Fibroblast of skin of right biceps (primary cell): ENCODE data around the gene PPP1R2.
"Not testable (repeated sequence)": the region's sequence is repeated elsewhere in the genome, so short reads cannot be mapped to it uniquely, and the experiment has no call there.

Experiments used
- DNase-seq: peaks from one replicate; pipeline ENCODE4 v3.0.0-alpha.2; 2013

The PPP1R2 gene

DNA sequence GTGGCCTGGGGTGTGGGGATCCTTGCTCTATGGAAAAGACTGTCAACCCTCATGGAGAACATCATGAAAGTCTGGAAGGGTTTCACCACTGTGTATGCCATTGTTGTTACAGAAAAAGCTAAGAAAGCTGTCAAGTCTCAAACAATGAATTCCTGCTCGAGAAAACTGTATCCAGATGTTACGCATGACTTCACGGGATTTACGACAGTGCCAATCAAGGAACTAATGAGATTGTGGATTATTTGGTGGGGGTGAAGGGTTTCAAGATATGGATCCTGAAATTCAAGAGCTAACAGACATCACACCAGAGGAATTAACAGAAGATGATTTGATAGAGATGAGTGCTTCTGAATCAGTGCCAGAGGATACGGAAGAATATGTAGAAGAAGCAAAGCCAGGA is 7.8 kb downstream of the PPP1R2 start:
- no peak for DNase-seq

DNA sequence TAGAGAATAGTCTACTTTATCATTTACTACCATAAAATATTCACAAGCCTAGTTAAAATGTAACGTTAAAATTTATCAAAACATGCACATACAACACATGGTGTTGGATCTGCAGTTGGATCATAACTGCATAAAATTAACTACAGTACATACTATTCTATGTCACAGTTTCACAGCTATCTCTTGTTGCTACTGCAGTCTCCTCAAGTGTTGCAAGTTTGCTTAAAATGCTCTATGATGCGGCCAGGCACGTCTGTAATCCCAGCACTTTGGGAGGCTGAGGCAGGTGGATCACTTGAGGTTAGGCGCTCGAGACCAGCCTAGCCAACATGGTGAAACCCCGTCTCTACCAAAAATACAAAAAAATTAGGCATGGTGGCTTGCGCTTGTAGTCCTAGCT is 10.3 kb downstream of the PPP1R2 start:
- no peak for DNase-seq

DNA sequence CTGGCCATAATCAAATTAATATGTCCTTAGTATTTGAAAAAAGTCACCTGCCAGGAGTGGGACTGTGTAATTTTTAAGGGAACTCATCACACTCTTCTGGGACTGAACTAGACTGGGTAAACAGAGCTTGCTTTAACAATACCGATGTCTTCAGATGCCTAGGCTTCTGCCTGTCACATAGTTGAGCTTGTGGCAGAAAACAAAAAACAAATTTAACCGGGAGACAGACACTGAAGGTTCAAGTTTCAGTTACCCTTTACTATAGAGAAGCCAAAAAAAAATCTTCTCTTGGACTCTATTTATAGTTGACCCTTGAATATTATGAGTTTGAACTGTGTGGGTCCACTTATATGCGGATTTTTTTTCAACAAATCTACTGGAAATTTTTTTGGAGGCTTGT is 10.8 kb downstream of the PPP1R2 start:
- DNase-seq: no peak

DNA sequence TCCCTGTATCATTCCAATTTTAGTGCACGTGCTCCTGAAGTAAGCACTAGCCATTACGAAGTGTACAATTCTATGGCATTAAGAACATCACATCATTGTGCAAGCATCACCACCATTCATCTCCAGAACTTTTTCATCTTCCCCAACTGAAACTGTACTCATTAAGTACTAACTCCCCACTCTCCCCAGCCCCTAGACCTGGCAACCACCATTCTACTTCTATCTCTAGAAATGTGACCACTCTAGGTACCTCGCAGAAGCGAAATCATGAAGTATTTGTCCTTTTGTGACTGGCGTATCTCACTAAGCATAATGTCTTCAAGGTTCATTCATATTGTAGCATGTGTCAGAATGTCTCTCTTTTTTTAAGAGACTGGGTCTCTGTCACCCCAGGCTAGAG is 11.4 kb downstream of the PPP1R2 start:
- DNase-seq: no peak

DNA sequence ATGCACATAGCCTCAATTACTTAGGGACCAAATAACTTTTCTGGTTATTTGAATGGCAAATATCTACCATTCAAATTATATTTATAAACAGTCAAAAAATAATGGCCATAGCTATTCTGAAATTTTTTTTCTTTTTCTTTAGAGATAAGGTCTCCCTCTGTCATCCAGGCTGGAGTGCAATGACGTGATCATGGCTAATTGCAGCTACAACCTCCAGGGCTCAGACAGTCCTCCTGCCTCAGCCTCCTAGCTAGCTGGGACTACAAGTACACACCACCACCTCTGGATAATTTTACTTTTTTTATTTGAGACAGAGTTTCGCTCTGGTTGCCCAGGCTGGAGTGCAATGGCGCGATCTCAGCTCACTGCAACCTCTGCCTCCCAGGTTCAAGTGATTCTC is 16.6 kb downstream of the PPP1R2 start:
- no peak for DNase-seq

DNA sequence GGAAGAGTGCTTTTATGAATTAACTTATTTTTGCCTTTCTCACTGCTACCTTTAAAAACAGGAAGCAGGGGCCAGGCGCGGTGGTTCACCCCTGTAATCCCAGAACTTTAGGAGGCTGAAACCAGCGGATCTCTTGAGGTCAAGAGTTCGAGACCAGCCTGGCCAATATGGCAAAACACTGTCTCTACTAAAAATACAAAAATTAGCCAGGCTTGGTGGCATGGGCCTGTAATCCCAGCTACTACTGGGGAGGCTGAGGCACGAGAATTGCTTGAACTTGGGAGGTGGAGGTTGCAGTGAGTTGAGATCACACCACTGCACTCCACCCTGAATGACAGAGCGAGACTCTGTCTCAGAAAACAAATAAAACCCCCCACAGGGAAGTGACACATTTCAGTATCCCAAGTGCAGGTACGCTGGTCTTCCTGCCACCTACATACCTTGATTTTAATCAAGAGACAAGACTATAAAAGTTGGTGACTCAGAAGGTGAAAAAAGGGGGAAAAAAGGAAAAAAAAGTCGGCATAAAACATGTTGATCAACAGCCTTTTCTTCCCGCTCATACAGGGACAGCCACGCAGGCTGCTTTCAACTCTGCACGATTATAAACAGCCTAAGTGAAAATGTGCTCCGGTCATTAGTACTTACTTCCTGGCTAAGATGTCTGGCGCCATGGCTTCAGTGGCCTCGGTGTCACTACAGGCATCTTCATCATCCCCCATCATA is 18.8 kb downstream of the PPP1R2 start:
- DNase-seq: no peak

DNA sequence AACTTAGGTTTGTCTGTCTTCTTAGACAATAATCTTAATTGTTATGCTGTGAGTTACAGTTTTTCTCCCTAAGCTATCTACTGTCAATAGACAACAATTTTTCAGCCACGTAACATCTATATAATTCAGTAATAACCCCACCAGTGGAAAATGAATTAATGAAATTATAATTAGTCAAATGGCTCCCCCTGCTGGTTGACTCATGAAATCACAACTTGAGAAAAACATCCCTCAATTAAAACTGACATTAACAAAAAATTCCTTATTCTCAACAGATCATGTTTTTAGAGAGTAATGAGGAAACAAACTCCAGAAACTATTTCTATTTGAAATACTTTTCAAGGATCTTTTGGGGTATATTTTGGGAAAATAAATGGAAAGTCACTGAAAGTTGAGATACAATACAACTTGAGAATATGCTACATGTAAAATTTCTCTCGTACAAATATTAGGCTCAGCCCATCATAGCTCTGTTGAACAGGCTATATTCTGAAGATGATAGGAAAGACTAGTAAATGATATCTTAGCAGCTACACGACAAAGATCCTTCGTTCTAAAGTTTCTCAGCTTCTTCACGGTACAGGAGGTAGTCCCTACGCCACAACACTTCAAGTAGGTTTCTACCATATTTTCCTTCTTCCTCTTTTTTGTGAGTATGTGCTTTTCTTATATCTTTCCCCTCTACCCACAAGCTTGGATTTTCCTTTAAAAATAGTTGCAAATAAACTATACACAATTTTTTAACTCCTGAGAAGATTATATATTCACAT is 20.7 kb downstream of the PPP1R2 start:
- peak; percentile 27 for DNase-seq

DNA sequence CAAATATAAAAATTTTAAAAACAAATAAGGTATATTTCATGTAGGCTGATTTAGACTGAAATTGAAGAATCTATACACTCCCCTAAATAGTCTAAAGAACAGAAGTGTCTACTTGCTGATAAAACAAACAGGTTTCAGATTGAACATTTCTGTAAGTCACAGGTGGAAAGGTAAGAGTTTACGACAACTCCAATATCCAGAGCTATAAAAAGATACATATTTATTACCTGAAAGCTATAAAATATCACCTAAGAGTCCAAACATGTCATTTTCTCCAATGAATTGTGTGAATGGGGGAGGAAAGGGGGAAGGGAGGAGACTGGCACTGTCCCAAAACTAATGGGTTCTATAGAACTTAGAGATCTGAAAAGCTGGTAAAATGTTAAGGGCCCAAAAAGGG is 26.1 kb downstream of the PPP1R2 start:
- no peak for DNase-seq

DNA sequence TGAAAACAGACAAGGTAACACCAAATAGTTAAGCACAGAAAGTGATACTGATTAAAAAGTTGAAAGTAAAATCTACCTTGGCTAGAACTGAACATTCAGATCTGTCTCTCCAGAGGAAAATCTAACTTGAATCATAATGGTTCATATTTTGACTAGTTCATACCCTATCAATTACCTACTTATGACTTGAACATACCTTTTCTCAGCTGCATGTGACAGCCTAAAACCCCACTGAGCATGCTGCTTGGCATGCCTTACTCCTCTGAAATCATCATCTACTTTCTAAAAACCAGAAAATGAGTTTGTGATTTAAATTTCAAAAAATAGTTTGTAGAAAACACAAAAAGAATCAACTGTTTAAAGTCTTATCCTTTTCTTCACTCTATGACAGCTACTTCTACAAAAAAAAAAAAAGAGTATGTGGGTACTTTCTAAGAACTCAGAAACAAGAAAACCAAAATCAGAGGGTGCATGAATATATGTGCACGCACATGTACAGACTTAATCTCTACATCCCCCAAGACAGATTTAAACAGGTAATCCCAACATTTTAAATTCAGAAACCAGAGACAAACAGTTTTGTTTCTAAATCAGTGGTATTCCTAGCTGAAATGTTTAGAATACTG is 28.4 kb downstream of the PPP1R2 start:
- DNase-seq: not testable (repeated sequence)

DNA sequence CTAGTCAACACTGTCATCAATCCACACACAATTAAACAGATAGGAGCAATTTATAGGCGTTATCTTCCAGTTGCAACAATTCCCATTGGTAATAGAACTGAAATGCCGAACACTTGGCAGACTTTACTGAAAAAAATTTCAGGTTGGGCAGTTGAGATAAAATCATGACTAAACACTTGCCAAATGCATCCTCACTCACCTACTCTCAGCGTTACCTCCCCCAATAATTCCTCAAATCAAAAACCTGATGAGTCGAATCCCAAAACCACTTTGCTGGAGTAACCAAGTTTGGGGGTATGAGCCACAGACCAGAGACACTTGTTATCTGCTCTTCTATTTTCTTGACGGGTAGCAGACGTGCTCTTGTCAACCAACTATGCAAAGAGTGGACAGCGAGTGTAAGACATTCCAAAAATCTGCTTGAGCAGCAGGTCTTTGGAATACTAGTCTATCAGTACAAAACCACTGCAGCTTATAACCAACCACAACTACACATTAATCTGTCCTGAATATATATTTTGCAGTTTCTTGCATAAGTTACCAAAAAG is 30.3 kb downstream of the PPP1R2 start:
- DNase-seq: no peak

DNA sequence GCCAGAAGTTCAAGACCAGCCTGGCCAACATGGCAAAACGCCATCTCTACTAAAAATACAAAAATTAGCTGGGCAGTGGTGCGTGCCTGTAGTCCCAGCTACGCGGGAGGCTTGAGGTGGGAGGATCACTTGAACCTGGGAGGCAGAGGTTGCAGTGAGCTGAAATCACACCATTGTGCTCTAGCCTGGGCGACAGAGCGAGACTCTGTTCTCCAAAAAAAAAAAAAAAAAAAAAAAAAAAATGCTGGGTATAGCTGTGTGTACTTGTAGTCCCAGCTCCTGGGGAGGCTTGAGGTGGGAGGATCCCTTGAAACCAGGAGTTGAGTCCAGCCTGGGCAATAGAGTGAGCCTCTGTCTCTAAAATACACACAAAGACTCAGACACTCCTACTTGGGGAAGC is 32.0 kb downstream of the PPP1R2 start:
- no peak for DNase-seq

DNA sequence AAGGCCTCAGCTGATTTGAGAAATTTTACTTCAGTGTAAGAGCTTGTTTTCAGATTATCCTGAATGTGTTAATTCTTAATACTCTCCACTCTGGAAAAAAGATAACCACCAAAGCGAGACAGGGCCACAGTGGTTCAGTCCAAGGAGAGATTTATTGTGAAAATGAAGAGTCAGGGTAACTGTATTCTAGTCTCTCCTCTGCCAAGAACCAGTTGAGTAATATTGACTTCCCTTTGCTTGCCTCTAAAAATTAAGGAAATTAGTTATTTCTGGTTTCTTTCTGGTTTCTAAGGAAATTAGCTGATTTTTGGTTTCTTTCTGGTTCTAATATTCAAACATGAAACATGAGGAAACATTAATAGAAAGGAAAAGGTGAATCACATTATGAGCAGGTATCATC is 34.9 kb downstream of the PPP1R2 start:
- DNase-seq: no peak

DNA sequence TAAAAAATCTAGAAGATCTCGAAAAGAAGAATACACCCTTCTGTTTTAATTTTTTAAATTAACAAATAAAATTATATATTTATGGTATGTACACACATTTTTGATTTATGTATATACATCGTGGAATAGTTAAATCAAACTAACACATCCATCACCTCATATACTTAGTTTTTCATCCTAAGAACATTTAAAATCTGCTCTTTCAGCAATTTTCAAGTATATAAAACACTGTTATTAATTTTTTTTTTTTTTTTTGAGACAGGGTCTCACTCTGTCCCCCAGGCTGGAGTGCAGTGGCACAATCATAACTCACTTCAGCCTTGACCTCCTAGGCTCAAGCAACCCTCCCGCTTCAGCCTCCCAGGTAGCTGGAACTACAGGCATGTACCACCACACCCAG is 67.5 kb downstream of the PPP1R2 start:
- DNase-seq: no peak

DNA sequence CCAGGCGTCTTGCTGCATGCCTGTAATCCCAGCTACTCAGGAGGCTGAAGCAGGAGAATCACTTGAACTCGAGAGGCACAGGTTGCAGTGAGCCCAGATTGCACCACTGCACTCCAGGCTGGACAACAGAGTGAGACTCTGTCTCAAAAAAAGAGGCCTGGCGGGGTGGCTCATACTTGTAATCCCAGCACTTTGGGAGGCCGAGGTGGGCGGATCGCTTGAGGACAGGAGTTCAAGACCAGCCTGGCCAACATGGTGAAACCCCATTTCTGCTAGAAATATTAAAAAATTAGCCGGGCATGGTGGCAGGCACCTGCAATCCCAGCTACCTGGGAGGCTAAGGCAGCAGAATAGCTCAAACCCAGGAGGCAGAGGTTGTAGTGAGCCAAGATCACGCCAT is 68.0 kb downstream of the PPP1R2 start:
- DNase-seq: not testable (repeated sequence)

DNA sequence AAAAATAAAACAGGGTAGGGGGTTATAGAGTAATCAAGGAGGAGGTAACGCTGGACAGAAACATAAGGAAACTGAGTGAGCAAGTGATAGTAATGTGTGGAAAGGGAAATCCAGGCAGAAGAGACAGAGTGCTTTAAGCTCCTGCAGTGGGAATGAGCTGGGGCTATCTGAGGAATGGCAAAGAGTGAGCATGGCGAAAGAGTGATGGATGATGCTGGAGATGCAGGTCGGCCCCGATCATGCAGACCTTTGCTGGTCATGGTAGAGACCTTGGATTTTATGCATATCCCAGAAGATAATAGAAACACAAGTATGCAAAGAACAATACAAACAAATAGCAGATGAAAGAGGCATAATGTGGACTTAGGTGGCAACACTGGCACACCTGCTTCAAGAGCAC is 74.3 kb downstream of the PPP1R2 start:
- DNase-seq: no peak

DNA sequence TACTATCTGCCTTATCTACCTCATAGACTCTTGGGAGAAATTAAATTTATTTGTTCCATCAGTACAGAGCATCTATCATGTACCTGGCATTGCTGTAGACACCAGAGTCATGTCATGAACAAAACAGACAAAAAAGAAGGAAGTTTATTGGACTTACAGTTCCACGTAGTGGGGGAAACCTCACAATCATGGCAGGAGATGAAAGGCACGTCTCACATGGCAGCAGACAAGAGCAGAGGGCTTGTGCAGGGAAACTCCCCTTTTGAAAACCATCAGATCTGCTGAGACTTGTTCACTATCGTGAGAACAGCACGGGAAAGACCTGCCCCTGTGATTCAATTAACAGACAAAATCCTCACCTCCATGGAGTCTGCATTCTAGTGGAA is 74.7 kb downstream of the PPP1R2 start:
- no peak for DNase-seq

DNA sequence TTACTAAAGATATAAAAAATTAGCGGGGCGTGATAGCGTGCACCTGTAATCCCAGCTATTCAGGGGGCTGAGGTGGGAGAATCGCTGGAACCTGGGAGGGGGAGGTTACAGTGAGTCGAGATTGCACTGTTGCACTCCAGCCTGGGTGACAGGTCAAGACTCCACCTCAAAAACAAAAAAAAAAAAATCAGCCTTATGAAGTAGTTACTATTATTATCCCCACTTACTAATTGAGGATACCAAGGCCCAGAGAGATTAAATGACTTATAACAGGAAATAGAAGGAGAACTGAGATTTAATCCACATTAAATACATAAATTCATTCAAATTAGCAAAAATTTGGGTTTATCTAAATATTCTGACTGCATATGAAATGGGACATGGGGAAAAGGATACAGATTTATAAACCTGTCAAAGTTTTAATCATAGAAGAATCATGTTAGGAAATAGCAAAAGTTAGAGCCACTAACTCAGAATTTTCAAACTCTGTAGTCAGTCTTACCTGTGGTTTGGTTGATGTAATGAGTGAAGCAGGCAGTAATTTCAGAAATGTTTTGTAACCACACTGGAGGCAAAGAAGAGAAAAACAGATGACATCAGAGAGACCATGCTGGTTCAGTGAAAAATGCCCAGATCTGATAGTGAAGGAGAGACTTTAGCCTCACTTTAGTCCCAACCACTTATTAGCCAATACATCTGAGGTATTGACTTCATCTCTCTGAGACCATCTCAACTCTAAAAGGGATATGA is 75.3 kb downstream of the PPP1R2 start:
- DNase-seq: peak; percentile 60

DNA sequence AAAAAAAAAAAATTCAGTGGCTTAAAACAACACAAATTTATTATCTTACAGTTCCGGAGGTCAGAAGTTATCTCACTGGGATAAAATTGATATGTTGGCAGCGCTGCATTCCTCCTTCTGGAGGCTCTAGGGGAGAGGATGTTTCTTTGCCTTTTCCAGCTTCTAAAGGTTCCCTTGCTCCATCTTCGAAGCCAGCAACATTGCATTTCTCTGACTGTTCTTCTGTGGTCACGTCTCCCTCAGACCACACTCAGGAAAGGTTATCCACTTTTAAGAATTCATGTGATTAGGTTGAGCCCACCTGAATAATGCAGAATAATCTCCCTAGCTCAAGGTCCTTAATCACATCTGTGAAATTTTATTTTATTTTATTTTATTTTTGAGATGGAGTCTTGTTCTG is 76.9 kb downstream of the PPP1R2 start:
- DNase-seq: no peak
